Stromal cell of bone marrow (primary cell): ENCODE results near the gene DPH1.
"Not testable (repeated sequence)": the region's sequence is repeated elsewhere in the genome, so short reads cannot be mapped to it uniquely, and the experiment has no call there.

ENCODE experiments used
- DNase-seq: peaks from one replicate; pipeline ENCODE4 v3.0.0-alpha.2; 2012; ENCODE audit warnings: low read depth

Gene DPH1

DNA sequence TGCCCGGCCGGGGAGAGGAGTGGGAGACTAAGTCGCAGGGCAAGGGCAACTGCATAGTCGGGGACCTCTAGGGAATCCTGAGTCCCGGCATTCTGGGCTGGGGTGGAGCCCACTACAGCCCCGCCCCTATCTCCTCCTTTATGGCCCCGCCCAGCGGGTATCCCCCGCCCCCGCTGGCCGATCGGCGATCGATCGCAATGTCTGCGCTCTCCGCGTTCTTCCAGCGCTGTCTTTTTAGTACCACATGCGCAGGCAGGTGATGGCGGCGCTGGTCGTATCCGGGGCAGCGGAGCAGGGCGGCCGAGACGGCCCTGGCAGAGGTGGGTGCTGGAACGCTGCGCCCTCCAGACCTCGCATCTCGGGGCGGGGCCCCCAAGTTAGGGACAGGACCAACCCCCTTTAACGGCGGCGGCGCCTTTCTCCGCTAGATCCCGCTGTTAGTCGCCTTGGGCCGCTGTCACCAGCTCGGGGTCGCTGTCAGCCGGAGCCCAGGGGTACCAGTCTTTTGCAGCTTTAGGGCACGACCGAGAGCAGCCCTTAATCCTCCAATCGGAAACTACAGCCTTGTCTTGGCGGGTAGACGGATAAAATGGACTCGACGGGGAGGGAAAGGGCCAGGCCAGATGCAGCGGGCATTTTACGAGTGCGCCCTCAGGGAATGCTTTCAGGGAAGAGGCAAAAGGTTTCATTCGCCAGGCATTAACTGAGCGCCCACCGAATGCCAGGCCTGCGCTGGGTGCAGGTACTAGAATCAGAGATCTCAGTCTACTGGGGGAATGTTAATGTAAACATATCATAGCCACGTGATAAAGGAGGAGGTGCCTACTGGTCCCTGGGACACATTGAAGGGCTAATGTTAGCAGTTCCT lies at the start of gene DPH1:
DPH1 (plus strand) TSS at position 243 of the 868 bp plus-strand sequence; CDS start at position 260, 17 bp downstream.
- peak; percentile 82 for DNase-seq

DNA sequence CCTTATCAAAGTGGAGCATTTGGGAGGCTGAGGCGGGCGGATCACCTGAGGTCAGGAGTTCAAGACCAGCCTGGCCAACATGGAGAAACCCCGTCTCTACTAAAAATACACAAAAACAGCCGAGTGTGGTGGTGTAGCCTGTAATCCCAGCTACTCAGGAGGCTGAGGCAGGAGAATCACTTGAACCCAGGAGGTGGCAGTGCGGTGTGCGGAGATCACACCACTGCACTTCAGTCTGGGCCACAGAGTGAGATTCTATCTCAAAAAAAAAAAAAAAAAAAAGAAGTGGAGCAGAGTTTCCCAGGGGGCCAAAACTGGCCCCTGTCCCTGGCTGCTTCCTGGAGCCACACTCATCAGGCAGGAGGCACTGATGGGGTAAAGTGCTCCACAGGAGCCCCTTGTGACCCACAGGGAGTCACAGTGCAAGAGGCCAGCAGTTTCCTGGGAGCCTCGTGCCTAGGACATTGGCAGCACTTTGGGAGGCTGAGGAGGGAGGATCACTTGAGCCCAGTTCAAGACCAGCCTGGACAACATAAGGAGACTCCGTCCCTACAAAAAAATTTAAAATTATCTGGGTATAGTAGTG lies 49.2 kb upstream of the DPH1 start:
- no peak for DNase-seq

DNA sequence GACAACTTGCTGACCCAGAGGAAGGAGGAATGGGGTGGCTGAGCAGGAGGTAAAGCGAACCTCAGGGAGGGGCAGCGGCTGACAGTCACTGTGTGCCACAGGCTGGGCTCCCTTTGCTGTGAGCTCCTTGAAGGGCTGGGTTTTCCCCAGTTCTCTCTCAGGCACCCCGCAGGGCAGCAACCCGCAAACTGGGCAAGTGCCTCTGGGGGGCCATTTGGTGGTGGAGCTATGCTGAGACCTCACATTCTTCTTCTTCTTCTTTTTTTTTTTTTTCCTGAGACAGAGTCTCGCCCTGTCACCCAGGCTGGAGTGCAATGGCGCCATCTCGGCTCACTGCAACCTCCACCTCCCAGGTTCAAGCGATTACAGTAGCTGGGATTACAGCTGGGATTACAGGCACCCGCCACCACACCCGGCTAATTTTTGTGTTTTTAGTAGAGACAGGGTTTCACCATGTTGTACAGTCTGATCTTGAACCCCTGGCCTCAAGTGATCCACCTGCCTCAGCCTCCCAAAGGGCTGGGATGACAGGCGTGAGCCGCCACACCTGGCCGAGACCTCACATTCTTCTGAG lies 47.1 kb upstream of the DPH1 start:
- not testable (repeated sequence) for DNase-seq

DNA sequence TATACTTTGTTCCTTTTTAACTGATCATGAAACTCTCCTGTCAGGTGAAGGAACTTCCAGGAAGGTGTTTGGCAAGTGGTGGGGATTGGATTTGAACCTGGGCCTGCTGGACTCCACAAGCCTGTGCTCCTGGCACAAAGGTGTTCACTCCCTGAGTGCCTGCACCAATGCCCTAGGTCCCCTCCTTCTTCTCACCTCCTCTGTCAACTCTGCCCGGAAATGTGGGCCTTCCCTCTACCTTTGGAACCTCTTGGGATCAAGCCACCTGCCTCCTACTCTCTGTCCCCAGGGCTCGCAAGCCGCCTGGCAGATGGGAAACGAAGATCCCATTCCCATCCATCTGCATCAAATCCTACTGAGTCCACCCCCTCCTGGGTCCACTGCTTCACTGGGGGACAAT lies 44.9 kb upstream of the DPH1 start:
- DNase-seq = no peak

DNA sequence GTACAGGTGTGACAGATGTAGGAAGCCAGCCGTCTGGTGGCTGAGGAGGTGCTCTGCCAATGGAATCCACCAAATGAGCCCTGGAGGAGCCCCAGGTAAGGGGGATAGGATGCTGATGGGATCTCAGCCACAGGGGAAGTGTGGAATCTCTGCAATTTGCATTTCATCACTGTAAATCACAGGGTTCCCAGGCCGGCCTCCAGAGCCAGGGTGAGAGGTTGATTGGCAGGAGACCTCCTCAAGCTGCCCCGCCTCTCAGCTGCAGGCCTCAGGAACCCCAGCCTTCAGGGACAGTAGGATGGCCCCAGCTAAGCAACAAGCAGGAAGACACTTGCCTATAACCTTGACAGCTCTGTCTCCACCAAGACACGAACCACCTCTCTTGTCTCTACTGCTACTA lies 44.3 kb upstream of the DPH1 start:
- no peak for DNase-seq

DNA sequence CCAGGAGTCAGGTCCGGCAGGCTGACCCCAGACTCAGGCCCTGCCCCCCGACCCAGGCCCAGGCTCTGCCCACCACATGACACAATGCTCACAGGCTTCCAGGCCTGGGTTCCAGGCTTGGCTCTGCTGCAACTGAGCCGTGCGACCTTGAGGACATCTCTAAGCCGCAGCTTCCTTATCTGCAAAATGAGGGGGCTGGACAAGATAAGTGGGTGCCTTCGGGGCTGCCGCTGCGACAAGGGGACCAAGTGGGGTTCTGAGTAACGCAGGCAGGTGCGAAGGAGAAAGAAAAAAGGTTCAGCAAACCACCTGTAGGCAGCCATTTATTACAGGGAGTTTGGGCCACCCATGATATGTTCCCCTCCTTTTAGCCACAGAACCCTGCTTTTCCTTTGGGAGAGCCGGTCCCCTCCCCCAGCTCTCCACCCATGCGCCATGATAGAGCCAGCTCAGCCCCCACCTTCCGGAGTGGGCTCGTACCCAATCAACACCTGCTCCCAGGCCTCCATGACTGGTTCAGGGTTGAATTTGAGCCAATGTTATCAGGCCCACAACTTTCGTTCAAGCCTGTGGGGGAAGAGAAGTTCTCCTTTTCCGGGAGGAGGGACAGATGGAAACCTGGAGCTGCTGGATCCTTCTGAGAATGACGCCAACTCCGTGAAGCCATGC lies 43.0 kb upstream of the DPH1 start:
- no peak for DNase-seq

DNA sequence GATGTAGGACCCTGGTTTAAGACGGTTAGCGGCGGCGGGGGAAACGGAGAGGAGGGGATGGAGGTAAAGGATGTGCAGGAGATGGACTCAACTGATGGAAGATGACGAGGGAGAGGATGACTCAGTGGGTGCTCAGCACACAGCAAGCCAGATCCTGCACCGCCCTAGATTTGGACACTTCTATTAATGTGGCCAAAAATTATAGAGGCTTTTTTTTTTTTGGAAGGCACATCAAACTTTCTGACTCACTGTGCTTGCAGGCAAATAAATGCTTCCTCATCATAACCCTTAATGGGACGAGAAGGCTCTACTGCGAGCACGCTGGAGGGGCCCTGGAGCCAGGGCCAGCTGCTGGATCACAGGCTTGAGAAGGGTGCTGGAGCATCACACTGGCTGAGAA lies 40.8 kb upstream of the DPH1 start:
- DNase-seq = peak; percentile 94

DNA sequence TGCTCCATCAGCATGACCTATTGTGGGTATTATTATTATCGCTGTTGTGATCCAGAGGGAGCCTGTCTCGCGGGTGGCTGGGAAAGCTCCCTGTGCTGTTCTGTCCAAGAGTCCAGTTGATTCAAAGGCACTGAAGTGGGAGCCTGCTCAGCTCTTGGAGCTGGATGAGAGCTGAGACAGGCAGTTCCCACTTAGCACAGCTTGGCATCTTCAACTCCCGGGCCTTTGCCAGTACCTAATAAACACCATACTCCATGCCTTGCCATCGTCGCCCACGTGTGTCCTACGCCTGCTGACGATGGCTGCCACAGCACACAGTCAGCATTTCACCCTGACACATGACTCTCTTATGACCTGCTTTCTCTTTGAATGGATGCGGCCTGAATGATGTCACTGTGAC lies 37.4 kb upstream of the DPH1 start:
- DNase-seq = no peak

DNA sequence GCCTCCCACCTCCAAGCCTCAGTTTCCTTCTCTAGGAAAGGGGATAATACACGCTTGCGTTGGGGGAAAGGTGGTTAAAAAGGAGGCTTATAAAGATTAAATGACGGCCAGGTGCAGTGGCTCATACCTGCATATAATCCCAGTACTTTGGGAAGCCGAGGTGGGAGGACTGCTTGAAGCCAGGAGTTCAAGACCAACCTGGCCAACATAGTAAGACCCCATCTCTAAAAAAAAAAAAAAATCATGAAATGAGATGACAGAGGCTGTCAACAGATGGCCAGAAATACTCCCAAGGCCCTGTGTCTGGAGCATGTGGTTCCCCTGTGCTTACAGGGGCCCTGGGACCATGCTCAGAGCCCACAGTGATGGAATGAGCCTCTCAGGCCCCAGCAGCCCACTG lies 35.2 kb upstream of the DPH1 start:
- no peak for DNase-seq

DNA sequence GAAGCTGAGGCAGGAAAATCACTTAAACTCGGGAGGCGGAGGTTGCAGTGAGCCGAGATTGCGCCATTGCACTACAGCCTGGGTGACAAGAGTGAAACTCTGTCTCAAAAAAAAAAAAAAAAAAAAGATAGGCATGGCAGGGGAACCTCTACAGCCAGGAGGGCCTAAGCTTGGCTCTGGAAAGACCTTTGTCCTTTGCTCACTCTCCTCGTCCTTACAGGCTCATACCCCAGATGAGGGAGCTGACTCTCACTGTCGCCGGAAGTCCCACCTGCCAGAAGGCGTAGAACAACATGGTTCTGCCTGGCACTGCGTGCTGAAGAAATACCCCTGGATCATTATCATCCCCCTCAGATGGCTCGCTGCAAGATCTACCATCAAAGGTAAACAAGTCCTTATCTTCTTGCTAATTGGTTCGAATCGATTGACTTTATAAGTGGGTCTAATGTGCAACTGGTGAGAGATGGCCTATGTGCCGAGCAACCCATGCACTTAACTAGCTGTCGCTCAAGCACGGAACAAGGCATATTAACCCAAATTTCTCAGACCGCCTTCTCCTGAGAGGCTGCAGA lies 34.5 kb upstream of the DPH1 start:
- DNase-seq = no peak

DNA sequence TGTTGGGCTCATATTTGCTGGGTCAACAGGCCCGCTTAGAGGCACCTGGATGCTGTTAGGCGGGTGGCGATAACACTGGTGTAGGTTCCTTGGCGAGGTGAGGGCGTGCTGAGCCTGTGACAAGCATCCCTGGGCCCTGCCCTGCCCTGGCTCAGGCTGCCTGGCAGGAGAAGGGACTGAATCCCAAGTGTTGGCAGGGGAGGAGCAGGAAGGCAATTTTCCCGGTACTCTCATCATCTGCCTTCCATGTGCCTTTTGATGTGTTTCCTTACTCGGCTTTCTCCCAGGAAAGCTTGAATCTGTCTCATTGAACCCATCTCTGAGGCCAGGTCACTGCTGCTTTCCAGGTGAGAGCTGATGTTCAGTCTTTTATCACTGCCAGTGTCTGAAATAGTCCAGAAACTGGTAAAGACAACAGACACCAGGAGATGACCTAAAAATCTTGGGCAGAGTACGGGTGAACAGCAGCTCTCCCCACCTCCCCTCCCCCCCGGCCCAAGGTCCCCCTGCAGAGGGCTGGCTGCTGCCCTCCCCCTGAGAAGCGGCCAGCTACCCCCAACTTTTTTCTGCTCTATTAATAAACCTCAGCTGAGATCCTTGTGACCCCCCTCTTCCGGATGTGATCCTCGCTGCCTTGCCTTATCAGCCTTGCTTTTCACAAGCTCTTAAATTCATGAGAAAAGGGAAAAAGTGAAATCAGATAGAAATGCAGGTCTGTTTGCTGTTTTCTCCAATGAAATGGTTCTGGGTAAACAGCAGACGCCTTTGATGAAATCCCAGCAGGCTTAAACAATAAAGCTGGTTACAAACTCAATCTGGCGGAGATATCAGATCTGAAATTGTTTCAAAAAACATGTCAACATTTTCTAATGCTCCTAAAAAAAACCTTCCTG lies 33.8 kb upstream of the DPH1 start:
- DNase-seq = no peak

DNA sequence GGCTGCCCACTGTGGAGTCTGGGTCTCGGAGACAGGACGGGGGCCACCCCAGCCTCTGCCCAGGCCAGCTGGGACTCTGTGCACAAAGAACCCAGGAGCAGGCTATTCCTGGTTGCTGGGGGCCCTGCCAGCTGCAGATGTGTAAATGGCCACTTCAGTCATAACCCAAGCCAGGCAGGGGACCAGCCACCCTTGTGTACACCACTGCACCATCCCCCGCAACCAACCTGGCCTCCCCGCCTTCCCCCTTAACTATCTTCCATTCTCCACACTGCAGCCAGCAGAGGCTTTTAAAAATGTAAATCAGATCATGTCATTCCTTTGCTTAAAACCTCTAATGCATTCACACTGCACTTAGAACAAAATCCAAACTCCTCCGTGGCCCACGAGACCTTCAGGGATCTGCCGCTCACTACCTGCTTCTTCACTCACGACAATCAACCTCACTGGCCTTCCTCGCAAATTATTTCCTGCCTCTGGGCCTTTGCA lies 33.1 kb upstream of the DPH1 start:
- DNase-seq = no peak

DNA sequence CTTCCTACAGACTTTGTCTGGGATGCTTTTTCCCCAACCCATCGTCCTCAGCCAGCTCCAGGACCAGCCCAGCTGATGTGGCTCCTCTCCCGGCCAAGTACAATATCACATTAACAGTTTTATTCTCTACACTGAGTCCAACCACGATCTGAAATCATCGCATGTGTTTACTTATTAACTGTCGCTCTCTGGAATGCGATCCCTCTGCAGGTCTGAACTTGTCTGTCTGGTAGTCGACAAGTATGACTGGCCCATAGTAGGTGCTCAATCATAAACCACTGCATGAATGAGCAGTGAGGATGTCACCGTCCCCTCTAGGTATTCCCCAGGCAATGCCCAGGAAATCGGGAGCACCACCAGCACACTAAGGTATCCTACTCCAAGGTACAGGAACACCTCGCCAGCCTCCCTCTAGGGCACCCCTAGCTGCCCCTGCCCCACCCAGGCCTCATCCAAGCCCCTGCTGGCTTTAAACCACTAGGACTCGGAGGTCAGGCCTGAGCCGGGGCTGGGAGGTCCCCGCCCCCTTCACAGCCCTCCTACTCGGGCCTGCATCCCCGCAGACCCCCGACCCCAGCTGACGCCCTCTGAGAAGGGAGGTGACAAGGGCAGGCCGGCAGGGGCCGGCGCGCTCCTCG lies 32.5 kb upstream of the DPH1 start:
- no peak for DNase-seq

DNA sequence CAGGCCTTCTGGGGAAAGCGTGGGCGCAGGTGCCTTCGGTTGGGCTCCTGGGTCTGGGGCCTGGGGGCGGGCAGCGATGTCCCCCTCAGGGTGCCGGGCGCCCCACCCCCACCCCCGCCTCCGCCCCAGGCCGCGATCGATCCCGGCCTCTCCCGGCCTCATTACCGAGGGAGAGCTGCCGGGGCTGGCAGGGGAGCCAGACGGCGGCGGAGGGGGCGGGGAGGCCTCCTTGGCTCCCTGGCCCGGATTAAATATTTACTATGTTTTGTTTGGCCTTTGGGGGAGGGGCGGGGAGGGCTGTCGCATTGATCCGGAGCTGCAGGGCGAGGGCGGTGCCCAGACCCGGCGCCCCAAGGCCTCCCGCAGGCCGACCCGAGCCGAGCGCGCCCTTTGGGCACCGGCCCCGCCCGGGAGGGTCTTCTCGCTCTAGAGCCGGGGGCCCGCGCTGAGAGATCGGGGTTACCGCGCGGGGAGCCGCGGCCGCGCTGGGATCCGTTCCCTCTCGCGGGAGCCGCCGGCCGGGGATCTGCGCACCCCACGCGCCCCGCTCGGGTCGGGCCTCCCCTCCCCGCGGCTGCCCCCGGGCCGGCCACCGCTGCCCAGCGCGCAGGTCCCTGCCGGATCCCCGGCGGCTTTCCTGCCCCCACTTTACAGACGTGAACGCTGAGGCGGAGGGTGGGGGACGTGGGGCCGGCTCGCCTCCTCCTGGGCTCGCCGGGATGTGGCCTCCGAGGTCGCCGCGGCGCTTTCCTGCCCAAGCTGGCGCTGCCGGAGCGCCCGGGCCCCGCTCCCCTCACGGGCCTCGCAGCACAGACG lies 31.8 kb upstream of the DPH1 start:
- DNase-seq = no peak

DNA sequence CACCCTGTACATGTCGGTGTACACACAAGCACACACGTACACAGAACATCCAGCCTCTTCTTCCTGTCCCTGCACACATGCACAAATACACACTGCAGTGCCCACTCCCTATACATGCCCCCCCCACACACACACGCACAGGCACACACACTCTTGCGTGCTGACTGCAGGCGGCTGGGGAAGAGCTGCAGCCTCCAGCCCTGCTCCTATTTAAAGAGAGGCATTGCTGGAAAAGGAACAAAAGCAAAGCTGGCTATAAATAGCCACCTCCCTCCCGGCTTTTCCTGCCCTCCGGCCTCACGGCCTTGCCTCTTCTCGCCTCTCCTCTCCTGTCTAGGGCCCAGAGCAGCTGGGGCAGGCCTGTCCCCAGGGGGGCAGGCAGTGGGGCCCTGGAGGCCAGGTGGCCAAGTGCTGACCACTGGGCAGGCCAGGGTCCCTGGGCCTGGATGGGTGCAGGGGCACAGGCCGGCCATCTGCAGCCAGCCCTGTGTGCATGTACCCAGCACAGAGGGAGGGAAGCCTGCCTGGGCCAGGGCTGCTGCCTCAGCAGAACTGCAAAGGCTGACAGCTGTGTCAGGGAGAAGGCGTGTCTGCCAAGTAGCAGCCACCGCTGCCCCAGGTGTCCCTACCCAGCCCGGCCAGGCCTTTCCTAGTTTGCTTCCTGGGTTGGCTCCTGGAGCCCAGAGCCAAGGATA lies 30.2 kb upstream of the DPH1 start:
- DNase-seq = no peak

DNA sequence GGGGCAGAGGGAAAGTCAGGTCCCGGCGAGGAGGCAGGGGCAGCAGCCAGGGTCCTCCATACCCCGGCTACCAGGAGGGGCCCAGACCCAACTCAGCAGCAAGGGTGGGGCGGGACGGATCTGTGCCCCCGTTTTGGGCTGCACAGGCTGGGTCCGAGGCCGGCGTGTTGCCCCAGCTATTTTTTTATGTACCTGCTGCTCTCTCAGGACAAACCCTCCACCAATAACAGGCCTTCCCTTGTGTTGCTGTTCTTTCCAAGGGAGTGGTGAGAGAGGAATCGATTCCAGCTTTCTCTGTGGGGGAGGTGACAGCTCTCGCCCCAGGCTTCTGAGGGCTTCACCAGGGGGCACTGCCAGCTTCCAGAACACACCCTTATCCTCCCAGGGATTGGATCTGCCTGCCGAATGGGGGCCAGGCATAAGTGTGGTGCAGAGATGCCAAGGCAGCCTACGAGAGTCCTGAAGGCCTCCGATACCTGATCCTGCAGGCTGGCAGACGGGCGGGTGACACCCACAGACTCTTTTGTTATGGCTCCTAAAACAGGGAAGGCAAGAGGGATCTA lies 27.1 kb upstream of the DPH1 start:
- no peak for DNase-seq

DNA sequence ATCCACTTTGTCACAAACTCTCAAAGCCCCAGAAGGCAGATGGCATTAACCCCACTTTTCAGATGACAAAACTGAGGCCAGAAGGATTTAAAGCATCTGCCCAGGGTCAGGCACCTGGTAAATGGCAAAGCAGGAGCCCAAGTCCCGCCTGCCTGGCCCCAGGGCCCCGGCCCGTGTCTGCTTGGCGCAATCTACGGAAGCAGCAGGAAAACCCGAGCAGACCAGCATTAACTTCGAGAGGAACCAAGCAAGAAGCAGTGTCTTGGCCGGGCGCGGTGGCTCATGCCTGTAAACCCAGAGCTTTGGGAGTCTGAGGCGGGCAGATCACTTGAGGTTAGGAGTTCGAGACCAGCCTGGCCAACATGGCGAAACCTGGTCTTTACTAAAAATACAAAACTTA lies 26.4 kb upstream of the DPH1 start:
- no peak for DNase-seq

DNA sequence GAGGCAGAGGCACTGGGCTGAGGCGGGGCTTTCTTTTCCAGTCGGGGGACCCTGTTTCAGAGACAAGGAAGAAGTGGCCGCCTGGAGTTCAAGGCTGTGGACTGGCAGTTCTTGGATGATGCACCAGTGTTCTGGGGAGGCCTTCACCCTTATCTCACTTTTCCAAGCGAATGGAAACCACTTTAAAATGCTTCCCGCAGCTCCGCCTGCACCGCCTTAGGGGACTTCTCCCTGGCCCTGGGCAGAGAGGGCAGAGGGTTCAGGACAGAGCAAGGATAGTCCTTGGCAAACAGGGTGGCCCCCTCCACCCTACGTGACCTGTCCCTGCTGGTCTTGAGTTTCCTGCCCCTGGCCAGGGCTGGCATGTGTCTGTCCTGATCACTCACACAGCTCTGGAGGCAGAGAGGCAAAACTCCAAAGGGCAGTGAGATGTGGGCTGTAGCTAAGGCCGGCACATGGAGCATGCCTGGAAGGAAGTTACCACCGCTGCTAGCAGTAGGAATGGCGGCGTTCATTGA lies 25.5 kb upstream of the DPH1 start:
- DNase-seq = no peak
